Measurements from ENCODE around the gene MISFA.

DNA sequence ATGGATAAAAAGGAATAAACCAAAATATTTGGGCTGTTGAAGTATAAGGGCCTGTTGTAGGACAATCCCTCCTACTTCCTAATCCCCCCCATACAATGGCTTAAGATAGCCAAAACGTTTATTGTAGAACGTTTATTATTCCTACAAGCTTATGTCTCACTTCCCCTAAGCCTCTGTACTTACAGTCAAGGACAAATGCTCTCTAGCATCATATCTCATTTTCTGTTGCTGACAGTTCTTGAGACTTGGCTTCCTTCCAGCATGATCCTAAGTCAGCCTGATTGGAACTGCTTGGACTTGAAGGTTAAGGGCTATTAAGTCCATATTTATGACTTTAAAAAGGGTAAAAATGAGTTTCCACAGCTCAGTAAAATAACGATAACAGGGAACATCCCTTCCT is 8.8 kb downstream of the MISFA start:
- TF ChIP-seq, protein P1, sequence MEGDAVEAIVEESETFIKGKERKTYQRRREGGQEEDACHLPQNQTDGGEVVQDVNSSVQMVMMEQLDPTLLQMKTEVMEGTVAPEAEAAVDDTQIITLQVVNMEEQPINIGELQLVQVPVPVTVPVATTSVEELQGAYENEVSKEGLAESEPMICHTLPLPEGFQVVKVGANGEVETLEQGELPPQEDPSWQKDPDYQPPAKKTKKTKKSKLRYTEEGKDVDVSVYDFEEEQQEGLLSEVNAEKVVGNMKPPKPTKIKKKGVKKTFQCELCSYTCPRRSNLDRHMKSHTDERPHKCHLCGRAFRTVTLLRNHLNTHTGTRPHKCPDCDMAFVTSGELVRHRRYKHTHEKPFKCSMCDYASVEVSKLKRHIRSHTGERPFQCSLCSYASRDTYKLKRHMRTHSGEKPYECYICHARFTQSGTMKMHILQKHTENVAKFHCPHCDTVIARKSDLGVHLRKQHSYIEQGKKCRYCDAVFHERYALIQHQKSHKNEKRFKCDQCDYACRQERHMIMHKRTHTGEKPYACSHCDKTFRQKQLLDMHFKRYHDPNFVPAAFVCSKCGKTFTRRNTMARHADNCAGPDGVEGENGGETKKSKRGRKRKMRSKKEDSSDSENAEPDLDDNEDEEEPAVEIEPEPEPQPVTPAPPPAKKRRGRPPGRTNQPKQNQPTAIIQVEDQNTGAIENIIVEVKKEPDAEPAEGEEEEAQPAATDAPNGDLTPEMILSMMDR (conservative IDR thresholded peaks at IDR 0.05) = no peak
- TF ChIP-seq EZH2 (IDR thresholded peaks at IDR 0.05; ENCODE audit: low read depth) = no peak

Measured in PC-9 (cell line).